ENCODE results near the gene PMEPA1. TPM values are rescaled to one million over a fixed set of nuclear protein-coding genes. Genes with fewer than 3 reads are reported as not detected.

PMEPA1 gene
- total RNA-seq, 1 donor, result 1.9 TPM

DNA sequence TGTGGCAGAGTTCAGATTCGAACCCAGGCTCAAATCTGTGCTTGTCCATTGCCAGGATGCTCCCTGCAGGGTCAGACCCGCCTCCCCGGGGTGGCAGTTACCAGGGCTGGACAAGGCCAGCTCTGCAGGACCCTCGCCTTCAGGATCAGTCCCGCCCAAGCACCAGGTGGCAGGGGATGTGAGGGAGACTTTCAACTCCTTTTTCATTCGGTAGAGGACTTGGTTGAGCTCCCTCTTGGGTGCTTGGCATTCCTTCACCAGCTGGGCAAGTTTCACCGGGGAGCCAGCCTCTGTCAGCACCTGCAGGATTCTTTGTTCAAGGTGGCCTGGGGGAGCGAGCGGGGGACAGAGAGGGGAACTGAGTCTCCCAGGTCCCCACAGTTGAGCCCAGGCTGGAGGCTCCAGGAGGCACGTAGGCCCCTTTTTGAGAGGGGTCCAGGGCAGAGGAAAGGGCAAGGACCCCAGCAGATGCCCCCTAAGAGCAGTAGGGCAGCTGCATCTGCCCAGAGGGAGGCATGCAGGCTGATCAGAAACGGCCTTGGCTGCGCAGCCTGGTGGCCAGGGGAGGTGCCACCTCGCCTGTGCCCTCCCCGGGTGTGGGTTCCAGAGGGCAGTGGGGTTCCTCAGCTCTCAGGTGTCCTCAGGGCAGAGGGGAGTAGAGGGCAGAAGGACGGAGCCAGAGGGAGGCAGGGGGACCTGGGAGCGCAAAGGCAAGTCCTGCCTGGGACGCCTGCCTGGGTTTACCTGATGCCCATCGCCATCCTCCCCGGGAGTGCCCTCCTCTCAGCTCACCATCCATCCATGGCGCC, 93.5 kb downstream of the PMEPA1 start:
- DNase-seq (ENCODE audit: low read depth in 2 of 3, low spot score in 2 of 3), result no peak

DNA sequence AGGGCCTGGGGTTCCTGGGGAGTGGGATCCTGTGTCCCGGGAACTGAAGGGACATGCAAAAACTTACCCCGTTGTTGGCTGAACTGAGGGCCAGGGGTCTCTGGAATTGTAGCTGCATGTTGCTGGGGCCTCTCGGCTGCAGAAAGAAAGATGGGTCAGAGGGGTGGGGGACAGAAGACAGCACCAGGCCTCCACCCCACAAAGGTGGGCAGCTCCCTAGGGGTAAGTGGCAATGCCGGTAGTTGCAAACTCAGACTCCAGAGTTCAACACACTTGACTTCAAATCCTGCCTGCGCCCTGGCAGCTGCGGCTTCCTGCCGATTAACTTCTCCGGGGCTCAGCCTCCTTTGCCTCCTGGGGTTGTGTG, 94.4 kb downstream of the PMEPA1 start:
- no peak for DNase-seq (ENCODE audit: low read depth in 2 of 3, low spot score in 2 of 3)

DNA sequence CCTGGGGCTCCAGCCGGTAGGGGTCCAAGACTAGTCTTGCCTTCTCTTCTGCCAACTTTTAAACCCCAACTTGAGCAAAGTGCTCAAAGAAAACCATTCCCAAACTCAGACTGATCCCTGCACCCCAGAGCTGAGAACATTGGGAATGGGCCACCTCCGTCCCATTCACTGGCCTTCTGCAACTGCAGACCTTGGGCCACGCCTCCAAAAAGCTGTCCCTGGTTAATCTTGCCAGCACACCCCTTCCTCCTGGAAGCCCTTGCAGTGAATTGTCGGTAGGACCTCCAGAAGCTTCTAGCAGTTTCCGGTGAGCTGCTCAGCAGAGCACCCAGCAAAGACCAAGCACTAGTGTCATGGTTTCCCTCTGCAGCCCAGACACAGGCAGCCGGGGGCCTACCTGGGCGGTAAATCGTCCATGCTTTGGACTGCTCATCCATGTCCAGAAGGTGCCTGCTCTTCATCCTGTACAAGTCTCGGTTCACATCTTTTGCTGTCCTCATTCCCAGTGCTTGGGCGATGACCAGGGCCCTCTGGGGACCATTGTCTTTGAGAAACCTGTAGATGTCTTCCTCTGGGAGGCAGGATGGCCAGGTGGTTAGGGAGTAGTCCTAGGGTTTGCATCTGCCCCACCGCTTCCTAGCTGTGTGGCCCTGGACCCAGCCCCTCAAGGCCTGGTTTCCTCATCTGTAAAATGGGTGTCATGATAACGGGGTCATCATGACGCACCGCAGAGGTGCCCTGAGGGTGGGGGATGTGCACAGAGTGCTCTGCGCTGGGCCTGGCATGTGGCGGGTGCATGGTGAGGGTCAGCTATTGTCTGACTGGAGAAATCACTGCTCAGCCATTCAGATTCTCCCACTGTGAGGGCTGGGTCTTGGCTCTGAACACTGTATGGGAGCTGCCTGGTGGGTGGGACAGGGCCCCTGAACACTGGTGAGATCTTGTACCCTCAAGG, 95.0 kb downstream of the PMEPA1 start:
- no peak for DNase-seq (ENCODE audit: low read depth in 2 of 3, low spot score in 2 of 3)

- DNase-seq (ENCODE audit: low read depth in 2 of 3, low spot score in 2 of 3), result no peak
These were observed 96.3 kb downstream of the PMEPA1 start for GRCh38 chr20:57613481-57613921.

GRCh38 chr20:57612916-57613315, 96.9 kb downstream of the PMEPA1 start:
- DNase-seq (ENCODE audit: low read depth in 2 of 3, low spot score in 2 of 3), result no peak

- no peak for DNase-seq (ENCODE audit: low read depth in 2 of 3, low spot score in 2 of 3)
These were observed 97.4 kb downstream of the PMEPA1 start for GRCh38 chr20:57612436-57612835.

GRCh38 chr20:57611586-57612311, 98.1 kb downstream of the PMEPA1 start:
- no peak for DNase-seq (ENCODE audit: low read depth in 2 of 3, low spot score in 2 of 3)

GRCh38 chr20:57610261-57610952, 99.4 kb downstream of the PMEPA1 start:
- DNase-seq (ENCODE audit: low read depth in 2 of 3, low spot score in 2 of 3), result no peak

GRCh38 chr20:57609842-57610167, 100.0 kb downstream of the PMEPA1 start:
- DNase-seq (ENCODE audit: low read depth in 2 of 3, low spot score in 2 of 3), result no peak

DNA sequence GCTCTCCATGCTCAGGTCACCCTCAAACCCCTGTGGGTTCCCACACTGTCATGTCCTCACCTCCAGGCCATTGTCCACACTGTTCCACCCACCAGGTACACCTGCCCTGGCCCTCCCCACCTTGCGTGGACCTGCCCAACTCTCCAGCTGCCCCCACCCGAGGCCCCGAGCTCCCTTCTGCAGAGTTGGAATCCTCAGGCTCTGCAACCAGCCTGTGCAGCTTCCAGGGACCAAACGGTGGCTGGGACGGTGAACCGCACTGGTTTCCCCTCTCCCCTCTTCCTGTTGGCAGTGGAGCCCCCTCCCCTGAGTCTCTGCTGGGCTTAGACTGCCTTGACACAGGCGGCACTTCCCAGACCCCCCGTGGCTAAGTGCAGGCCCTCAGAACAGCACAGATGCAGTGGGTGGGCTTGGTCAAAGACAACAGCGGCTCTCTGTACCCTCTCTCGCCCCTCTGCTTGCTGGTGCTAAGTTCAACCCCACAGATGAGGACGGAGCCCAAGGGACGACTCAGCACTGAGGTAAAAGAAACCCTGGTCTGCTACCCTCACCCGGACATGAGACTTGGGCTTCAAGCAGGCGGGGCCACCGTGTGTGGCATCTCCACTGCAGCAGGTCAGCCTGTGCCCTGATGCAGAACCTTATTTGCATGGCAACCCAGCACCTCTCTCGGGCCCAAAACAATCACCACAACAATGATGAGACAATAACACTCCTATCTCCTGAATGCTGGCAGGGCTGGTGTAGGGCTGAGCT, 100.6 kb downstream of the PMEPA1 start:
- no peak for DNase-seq (ENCODE audit: low read depth in 2 of 3, low spot score in 2 of 3)

DNA sequence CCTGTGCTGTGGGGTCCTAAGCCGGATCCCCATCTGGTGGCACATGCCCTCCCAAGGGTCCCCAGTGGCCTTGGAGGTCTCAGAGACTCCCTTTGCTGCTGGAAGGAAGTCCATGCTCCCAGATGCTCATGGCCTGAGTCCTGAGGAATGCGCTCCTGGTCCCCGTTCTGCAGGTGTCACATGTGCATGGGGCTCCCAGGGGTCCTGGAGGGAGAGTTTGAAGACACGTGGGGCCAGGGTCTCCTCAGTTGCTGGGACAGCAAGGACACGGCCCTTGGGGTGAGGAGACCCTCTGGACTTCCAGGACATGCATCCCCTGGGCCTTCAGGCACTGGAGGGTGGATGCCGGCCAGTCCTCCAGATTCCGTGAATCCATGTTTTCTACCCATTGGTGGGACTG, 101.3 kb downstream of the PMEPA1 start:
- DNase-seq (ENCODE audit: low read depth in 2 of 3, low spot score in 2 of 3), result no peak

GRCh38 chr20:57605878-57606277, 103.9 kb downstream of the PMEPA1 start:
- no peak for DNase-seq (ENCODE audit: low read depth in 2 of 3, low spot score in 2 of 3)

GRCh38 chr20:57605045-57605444, 104.8 kb downstream of the PMEPA1 start:
- peak in 1 of 3 donors; percentile 39 for DNase-seq (ENCODE audit: low read depth in 2 of 3, low spot score in 2 of 3)

DNA sequence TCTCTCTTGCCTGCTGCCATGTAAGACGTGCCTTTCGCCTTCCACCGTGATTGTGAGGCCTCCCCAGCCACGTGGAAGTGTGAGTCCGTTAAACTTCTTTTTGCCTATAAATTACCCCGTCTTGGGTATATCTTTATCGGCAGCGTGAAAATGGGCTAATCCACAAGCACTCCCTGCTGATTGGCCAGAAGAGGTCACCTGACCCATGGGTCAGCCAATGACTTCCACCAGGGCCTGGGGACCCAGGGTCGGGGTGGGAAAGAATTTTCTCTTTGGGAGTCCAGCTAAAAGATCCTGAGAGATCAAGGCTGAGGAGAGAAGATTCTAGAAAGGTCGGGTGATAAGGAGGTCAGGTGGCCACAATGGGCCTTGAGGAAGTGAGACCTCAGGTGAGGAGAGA, 106.7 kb downstream of the PMEPA1 start:
- DNase-seq (ENCODE audit: low read depth in 2 of 3, low spot score in 2 of 3), result no peak

DNA sequence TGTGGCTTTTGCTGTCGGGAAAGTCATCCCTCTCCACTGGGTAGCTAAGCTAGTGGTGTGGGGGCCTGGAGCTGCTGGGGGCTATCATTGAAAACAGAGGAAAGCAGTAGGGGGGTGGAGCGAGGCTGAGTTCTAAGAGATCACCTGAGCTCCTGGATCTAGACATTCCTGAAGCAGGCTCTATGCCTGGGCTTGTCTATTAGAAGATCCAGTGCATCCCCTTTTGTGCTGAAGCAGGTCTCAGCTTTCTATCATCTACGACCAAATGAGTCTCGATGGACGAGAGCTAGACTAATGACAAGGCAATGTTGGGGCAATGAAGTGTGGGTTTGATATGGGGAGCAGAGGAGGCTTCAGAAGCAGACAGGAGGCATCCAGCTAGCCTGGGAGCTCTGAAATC, 108.1 kb downstream of the PMEPA1 start:
- DNase-seq (ENCODE audit: low read depth in 2 of 3, low spot score in 2 of 3), result no peak

GRCh38 chr20:57601211-57601570, 108.6 kb downstream of the PMEPA1 start:
- DNase-seq (ENCODE audit: low read depth in 2 of 3, low spot score in 2 of 3), result no peak

GRCh38 chr20:57600320-57601210, 109.2 kb downstream of the PMEPA1 start:
- no peak for DNase-seq (ENCODE audit: low read depth in 2 of 3, low spot score in 2 of 3)

DNA sequence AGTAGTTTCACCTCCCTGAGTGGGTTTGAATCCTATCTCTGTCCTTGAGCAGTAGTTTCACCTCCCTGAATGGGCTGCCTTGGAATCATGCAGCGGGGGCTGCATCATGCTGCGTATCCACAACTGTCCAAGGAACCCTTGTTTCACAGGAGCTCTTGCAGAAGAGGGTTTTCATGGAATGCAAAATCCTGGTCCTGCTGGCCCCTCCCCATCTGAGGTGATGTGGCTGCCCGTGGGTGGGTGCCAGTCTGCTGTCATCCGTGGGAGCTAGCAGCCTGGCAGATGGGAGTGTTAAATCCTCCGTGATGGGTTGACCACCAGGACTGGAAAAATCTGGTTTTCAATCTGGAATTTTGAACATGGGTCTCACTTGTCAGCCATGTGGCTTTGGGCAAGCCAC, 111.3 kb downstream of the PMEPA1 start:
- no peak for DNase-seq (ENCODE audit: low read depth in 2 of 3, low spot score in 2 of 3)

All from hematopoietic multipotent progenitor cell (in vitro differentiated cells).